ENCODE results near the gene GGTLC2. TPM values are rescaled to one million over a fixed set of nuclear protein-coding genes. Genes with fewer than 3 reads are reported as not detected.

GGTLC2 gene
- total RNA-seq, 1 experiment from 2014 or later, result not detected

- no peaks in the 10 kb centered on the region for H3K36me3 ChIP-seq (ENCODE audit: insufficient read depth, low read length, poor library complexity, severe bottlenecking)
- ChIA-PET POLR2A (ENCODE audit: low non-redundant PET) (no interaction called here), CTCF (interaction anchor here (0.6 kb wide), 1 partner anchor 85 kb away, joined by 3 read pairs; no protein-coding TSS in a partner anchor)
- intact Hi-C loops (cut with micrococcal nuclease; ENCODE audit: unreplicated experiment), result loop anchor here (10.0 kb wide), 1 partner anchor 96 kb away; no protein-coding TSS in a partner anchor
- H3K4me1 ChIP-seq (ENCODE audit: insufficient read depth, low read length, poor library complexity, severe bottlenecking), result no peaks in the 10 kb centered on the region
- no peaks in the 10 kb centered on the region for H3K9me3 ChIP-seq (ENCODE audit: low read depth, low read length, poor library complexity, severe bottlenecking)
- BruUV-seq (replicated peaks), result no TSS peak
- no peak for DNase-seq (ENCODE audit: low spot score)
- H3K27ac ChIP-seq (ENCODE audit: low read depth, low read length, poor library complexity, severe bottlenecking), result no peak overlapping the region
- no peak for TF ChIP-seq EZH2 (IDR thresholded peaks at IDR 0.05; ENCODE audit: borderline replicate concordance, low read depth, low read length, poor library complexity, severe bottlenecking)
- TF ChIP-seq CTCF (conservative IDR thresholded peaks at IDR 0.05; ENCODE audit: low read depth, low read length), result no peak
- no peak overlapping the region for H3K4me3 ChIP-seq (ENCODE audit: low read depth, low read length, poor library complexity, severe bottlenecking)
- peaks cover 21% of the 10 kb centered on the region for H3K27me3 ChIP-seq (replicated peaks; ENCODE audit: insufficient read depth, low read depth, low read length, poor library complexity)
These were observed 36.9 kb downstream of the GGTLC2 start for GRCh38 chr22:22681221-22681739.

GRCh38 chr22:22682196-22682595 is 37.8 kb downstream of the GGTLC2 start:
- Histone ChIP-seq H3K4me3 (ENCODE audit: low read depth, low read length, poor library complexity, severe bottlenecking) (no peak overlapping the region), H3K36me3 (ENCODE audit: insufficient read depth, low read length, poor library complexity, severe bottlenecking) (no peaks in the 10 kb centered on the region), H3K4me1 (ENCODE audit: insufficient read depth, low read length, poor library complexity, severe bottlenecking) (no peaks in the 10 kb centered on the region), H3K27ac (ENCODE audit: low read depth, low read length, poor library complexity, severe bottlenecking) (no peak overlapping the region), H3K27me3 (replicated peaks; ENCODE audit: insufficient read depth, low read depth, low read length, poor library complexity) (peaks cover 12% of the 10 kb centered on the region), H3K9me3 (ENCODE audit: low read depth, low read length, poor library complexity, severe bottlenecking) (no peaks in the 10 kb centered on the region)
- DNase-seq (ENCODE audit: low spot score), result no peak
- no TSS peak for BruUV-seq (replicated peaks)
- ChIA-PET POLR2A (ENCODE audit: low non-redundant PET) (no interaction called here), CTCF (no interaction called here)
- TF ChIP-seq EZH2 (IDR thresholded peaks at IDR 0.05; ENCODE audit: borderline replicate concordance, low read depth, low read length, poor library complexity, severe bottlenecking) (no peak), CTCF (conservative IDR thresholded peaks at IDR 0.05; ENCODE audit: low read depth, low read length) (no peak)
- intact Hi-C loops (cut with micrococcal nuclease; ENCODE audit: unreplicated experiment), result loop anchor here (10.0 kb wide), 1 partner anchor 97 kb away; no protein-coding TSS in a partner anchor

GRCh38 chr22:22682807-22683667 is 38.6 kb downstream of the GGTLC2 start:
- no peak for DNase-seq (ENCODE audit: low spot score)
- POLR2A ChIA-PET (ENCODE audit: low non-redundant PET), result no interaction called here
- no peak for TF ChIP-seq CTCF (conservative IDR thresholded peaks at IDR 0.05; ENCODE audit: low read depth, low read length)
- TF ChIP-seq EZH2 (IDR thresholded peaks at IDR 0.05; ENCODE audit: borderline replicate concordance, low read depth, low read length, poor library complexity, severe bottlenecking), result no peak
- H3K27ac ChIP-seq (ENCODE audit: low read depth, low read length, poor library complexity, severe bottlenecking), result no peak overlapping the region
- intact Hi-C loops (cut with micrococcal nuclease; ENCODE audit: unreplicated experiment), result loop anchor here (10.0 kb wide), 1 partner anchor 98 kb away; no protein-coding TSS in a partner anchor
- CTCF ChIA-PET, result no interaction called here
- H3K9me3 ChIP-seq (ENCODE audit: low read depth, low read length, poor library complexity, severe bottlenecking), result no peaks in the 10 kb centered on the region
- H3K4me1 ChIP-seq (ENCODE audit: insufficient read depth, low read length, poor library complexity, severe bottlenecking), result no peaks in the 10 kb centered on the region
- no peaks in the 10 kb centered on the region for H3K36me3 ChIP-seq (ENCODE audit: insufficient read depth, low read length, poor library complexity, severe bottlenecking)
- no peak overlapping the region for H3K4me3 ChIP-seq (ENCODE audit: low read depth, low read length, poor library complexity, severe bottlenecking)
- BruUV-seq (replicated peaks), result no TSS peak
- peaks cover 12% of the 10 kb centered on the region for H3K27me3 ChIP-seq (replicated peaks; ENCODE audit: insufficient read depth, low read depth, low read length, poor library complexity)

All from A673 (cell line).